GM12873 (cell line): ENCODE results near the gene JMJD8.

ENCODE experiments used
- TF ChIP-seq, protein P1 (sequence below): IDR thresholded peaks from 2 replicates; pipeline ENCODE4 v1.5.1; 2012; ENCODE audit warnings: low read depth, mild to moderate bottlenecking, moderate library complexity, low read length, control low read depth; ENCODE audit not compliant: insufficient read depth; ENCODE audit errors: missing control alignments

JMJD8 gene

DNA sequence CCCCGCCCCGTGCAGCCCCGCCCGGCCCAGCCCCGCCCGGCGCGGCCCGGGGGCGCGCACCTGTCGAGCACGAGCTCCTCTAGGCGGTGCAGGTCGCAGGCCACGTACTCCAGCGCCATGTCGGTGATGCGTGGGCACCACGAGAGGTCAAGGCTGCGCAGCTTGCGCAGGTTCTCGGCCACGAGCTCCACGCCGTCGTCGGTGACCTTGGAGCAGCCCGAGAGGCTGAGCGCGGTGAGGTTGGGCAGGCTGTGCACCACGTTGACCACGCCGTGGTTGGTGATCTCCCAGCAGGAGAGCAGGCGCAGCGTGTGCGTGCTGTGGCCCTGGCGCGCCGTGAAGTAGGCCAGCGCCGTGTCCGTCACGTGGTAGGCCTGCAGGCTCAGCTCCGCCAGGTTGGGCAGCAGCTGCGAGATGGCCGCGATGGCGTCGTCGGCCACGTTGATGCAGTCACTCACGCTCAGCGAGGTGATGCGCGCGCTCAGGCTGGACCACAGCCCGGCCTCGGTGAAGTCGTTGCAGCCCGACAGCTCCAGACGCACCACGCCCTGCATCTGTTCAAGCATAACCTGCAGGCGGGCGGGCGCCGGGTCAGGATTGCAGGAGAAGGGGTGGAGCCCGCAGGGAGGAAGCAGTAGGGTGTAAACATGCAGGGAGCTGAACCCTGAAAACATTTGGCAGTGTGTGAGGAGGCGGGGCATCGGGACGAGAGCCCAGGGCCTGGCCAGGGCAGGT lies 11.4 kb upstream of the JMJD8 start:
- TF ChIP-seq, protein P1, sequence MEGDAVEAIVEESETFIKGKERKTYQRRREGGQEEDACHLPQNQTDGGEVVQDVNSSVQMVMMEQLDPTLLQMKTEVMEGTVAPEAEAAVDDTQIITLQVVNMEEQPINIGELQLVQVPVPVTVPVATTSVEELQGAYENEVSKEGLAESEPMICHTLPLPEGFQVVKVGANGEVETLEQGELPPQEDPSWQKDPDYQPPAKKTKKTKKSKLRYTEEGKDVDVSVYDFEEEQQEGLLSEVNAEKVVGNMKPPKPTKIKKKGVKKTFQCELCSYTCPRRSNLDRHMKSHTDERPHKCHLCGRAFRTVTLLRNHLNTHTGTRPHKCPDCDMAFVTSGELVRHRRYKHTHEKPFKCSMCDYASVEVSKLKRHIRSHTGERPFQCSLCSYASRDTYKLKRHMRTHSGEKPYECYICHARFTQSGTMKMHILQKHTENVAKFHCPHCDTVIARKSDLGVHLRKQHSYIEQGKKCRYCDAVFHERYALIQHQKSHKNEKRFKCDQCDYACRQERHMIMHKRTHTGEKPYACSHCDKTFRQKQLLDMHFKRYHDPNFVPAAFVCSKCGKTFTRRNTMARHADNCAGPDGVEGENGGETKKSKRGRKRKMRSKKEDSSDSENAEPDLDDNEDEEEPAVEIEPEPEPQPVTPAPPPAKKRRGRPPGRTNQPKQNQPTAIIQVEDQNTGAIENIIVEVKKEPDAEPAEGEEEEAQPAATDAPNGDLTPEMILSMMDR, result no peak

DNA sequence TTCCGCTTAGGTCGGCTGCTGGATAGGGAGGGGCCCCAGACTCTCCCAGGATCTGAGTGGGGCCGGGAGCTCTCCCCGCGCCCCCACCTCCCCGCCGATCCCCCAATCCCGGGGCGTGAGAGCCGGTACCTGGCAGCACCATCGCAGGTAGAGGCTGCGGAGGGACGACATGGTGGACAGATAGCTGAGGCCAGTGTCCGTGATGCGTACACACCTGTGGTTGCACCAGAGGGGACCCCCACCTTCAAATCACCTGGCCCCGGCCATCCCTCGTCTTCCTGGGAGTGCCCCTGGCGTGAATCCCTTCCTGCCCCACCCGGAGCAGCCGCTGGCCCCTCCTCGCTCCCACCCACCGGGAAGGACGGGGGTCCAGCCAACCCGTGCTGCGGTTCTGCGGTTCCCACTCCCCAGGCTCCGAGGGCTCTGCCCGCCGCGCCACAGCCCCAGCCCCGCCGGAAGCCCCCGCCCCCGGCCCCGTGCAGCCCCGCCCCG lies 10.8 kb upstream of the JMJD8 start:
- TF ChIP-seq, protein P1, result no peak

DNA sequence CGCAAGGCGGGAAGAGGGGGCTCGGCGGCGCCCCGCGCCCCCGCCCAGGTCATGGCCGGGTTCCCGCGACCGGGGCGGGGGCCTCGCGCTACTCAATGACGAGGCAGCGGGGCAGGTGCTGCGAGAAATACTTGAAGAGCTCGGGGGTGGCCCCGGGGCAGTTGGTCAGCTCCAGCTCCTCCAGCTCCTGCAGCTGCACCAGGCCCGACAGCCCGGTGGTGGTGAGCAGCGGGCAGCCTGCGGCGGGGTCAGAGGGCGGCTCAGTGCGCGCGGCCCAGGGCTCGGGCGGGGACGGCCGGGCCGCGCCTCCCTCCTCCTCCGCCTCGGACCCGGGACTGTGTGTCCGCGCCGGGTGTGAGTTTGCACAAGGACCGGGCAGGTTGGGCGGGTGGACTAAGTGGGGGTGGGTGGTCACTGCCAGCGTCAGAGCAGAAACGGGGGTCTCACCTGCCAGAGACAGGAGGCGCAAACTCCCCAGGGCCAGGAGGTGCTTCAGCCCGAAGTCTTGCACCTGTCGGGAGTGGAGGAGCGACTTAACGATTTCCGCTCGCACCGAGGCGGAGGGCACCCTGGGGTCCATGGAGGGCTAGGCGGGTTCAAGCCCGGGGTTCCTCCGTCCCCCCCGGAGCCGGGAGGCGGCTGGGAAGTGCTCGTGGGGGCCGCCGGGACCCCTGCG lies 10.2 kb upstream of the JMJD8 start:
- TF ChIP-seq, protein P1, result no peak

DNA sequence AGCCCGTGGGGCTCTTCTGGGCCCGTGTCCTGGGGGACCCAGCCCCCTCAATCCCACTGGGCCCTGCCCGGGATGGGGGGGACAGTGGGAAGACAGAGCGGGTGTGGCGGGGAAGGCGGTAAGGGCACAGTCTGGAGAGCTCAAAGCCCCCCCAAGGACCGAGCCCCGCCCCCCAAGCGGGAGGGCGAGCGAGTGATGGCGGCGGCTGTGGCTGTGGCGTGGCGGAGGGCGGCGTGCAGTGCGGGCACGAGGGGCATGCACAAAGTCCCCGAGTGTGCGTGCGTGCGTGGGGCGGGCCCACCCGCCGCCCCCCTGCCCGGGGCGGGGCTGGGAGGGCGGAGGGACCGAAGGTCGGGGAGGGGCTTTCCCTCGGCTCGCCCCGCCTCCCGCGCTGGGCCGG lies 9.6 kb upstream of the JMJD8 start:
- TF ChIP-seq, protein P1, result no peak

DNA sequence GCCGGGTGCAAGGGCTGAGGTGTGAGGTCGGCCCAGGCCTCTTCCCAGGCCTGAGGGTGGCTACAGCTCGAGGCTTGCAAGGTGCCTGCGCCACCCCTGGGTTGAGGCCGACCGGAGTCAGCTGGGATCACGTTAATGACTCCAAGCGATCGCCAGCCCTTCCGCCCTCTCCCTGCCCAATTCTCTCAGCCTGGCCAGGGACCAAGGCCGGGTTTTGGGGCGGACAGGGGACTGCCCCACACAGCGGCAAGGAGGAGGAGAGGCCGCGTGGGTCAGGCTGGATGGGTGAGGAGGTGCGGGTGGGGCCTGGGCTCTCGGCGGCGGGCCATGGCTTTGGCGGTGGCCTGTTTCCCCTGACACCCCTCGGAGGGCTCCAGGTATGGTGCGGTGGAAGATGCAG lies 9.2 kb upstream of the JMJD8 start:
- TF ChIP-seq, protein P1, result no peak

DNA sequence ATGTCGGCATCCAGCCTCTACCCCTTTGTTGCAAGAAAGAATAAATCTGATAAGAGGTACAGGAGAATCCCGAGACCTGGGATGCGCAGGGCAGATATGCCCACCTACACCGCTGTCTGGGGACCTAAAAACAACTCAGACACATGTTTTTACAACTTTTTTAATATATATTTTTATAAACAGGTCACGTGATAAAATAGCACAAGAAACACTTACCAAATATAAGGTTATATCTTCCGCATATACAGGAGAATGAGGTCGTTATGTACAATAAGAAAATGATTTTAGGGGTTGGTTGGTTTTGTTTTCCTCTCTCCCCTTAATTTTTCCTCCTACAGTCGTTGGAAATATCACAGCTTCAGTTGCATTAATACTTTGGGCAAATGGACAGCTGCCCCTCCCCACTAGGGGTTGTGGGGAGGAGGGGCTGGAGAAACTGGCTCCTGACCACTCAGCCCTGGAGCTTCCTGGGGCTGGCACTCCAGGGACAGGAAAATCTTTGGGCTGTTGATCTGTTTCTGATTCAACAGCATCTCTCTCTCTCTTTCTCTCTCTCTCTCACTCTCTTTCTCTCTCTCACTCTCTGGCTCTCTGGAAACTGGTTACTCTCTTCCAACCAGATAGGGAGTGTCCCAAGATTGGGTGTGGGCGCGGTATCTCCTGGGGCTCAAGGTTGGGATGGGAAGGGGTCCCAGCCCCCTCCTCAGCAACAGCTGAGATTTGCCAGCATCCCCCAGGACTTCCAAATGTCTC lies 8.4 kb upstream of the JMJD8 start:
- TF ChIP-seq, protein P1, result no peak
